H1 (cell line): Measurements from ENCODE around the gene PKN1.

Experiments
- BRCA1 ChIP-seq: IDR thresholded peaks from 2 replicates; pipeline ENCODE4 v1.6.1; 2012; ENCODE audit warnings: low read depth, low read length, improper control_type of control experiment
- EP300 ChIP-seq, 2 experiments: IDR thresholded peaks; 1 replicate in 1 of 2; 2 replicates in 1 of 2; pipeline ENCODE4 v1.6.1; 2011 to 2012; ENCODE audit warnings: low read depth in 2 of 2, low read length in 2 of 2, mild to moderate bottlenecking in 2 of 2, borderline replicate concordance in 1 of 2, inconsistent platforms in 1 of 2, moderate library complexity in 1 of 2
- GTF2F1 ChIP-seq: IDR thresholded peaks from 2 replicates; pipeline ENCODE4 v1.6.1; 2012; ENCODE audit warnings: low read depth, low read length, improper control_type of control experiment, borderline replicate concordance
- POLR2AphosphoS5 ChIP-seq: IDR thresholded peaks from 2 replicates; pipeline ENCODE4 v1.6.1; 2011; ENCODE audit warnings: low read depth, low read length
- SIN3A ChIP-seq, 2 experiments: IDR thresholded peaks in 1 of 2; conservative IDR thresholded peaks in 1 of 2; 2 replicates each; pipeline ENCODE4 v1.6.1; 2011 to 2012; ENCODE audit warnings: low read length in 2 of 2, improper control_type of control experiment in 1 of 2, low read depth in 1 of 2, mild to moderate bottlenecking in 1 of 2
- SP1 ChIP-seq: IDR thresholded peaks from 2 replicates; pipeline ENCODE4 v1.6.1; 2011; ENCODE audit warnings: low read depth, low read length
- TF ChIP-seq, protein P1 (sequence below), 3 experiments: IDR thresholded peaks; 1 replicate in 2 of 3; 2 replicates in 1 of 3; pipeline versions ENCODE4 v1.5.1 to v1.6.1; 2011; ENCODE audit warnings: low read length in 3 of 3, mild to moderate bottlenecking in 3 of 3, inconsistent platforms in 2 of 3, low read depth in 1 of 3, moderate library complexity in 1 of 3; ENCODE audit not compliant: insufficient read depth in 1 of 3; ENCODE audit errors: control extremely low read depth in 1 of 3

DNA sequence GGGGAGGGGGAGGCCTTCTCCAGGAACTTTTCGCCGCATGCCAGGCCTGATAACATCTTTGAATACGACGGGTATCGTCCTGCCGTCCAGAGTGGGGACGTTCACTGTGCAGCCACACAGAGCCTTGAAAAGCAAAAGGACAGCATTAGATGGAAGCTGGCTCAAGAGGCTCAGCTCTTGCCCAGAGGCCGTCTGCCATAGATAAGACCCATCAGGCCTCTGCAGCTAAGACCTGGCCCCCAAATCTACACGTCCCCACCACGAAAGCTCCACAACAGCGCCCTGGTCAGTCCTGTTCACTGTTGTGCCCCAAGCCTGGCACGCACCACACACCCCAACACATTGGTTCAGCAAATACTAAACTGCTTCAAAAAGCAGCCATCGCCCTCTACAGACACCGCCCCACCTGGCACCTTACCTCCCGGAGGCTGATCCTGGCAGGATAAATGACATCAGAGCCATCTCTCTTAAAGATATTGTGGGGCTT, 83.0 kb downstream of the PKN1 start:
- TF ChIP-seq, protein P1, sequence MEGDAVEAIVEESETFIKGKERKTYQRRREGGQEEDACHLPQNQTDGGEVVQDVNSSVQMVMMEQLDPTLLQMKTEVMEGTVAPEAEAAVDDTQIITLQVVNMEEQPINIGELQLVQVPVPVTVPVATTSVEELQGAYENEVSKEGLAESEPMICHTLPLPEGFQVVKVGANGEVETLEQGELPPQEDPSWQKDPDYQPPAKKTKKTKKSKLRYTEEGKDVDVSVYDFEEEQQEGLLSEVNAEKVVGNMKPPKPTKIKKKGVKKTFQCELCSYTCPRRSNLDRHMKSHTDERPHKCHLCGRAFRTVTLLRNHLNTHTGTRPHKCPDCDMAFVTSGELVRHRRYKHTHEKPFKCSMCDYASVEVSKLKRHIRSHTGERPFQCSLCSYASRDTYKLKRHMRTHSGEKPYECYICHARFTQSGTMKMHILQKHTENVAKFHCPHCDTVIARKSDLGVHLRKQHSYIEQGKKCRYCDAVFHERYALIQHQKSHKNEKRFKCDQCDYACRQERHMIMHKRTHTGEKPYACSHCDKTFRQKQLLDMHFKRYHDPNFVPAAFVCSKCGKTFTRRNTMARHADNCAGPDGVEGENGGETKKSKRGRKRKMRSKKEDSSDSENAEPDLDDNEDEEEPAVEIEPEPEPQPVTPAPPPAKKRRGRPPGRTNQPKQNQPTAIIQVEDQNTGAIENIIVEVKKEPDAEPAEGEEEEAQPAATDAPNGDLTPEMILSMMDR (IDR thresholded peaks at IDR 0.05; ENCODE audit: control extremely low read depth in 1 of 3, insufficient read depth in 1 of 3, low read depth in 1 of 3, low read length in 3 of 3): peak; percentile 17 to 32 (median 28); a peak in 3 of 4 replicates
- TF ChIP-seq POLR2AphosphoS5 (no peak), GTF2F1 (no peak), SIN3A (conservative IDR thresholded peaks at IDR 0.05 in 1 of 2, IDR thresholded peaks at IDR 0.05 in 1 of 2; ENCODE audit: low read depth in 1 of 2, low read length in 2 of 2) (no peak), SP1 (no peak), BRCA1 (no peak), EP300 (IDR thresholded peaks at IDR 0.05; ENCODE audit: borderline replicate concordance in 1 of 2, low read depth in 2 of 2, low read length in 2 of 2) (no peak)
